Left ventricle myocardium superior (tissue), 1 donor: ENCODE measurements around the gene ENTPD6. TPM values are rescaled to one million over a fixed set of nuclear protein-coding genes. Genes with fewer than 3 reads are reported as not detected.
A peak's percentile ranks its signal among the peaks of the same experiment; 100 is the strongest.

Experiments
- ATAC-seq: fragments of 200-7000 bp; cut with Tn5 transposase; one replicate; pipeline ENCODE4 v1.9.1; 2020; ENCODE audit warnings: mild to moderate bottlenecking, moderate library complexity
- DNase-seq: peaks from one replicate; pipeline ENCODE4 v3.0.0-alpha.2; 2020
- intact Hi-C: fragments of 100-400 bp; cut with micrococcal nuclease; formaldehyde crosslinking; loops from one replicate; pipeline ENCODE4 v1.11.0; 2022
- total RNA-seq: library from RNA; stranded (reverse); fragmentation: NEBNext Ultra II Directional; extraction: Animal tissue kit (Norgen Biotek cat#: 25700); gene quantifications from one replicate; pipeline ENCODE4 v1.2.1, GENCODE V29; 2021
- donor health status: DM: no; HTN: yes; CAD: no; lungs with severe emphysema.

Gene ENTPD6
- total RNA-seq, 1 donor from 2014 or later = 130 TPM

GRCh38 chr20:25204550-25205276 lies 9.2 kb downstream of the ENTPD6 start:
- ATAC-seq (peak; percentile 24), DNase-seq (no peak)
- intact Hi-C loops = no loop called here

- intact Hi-C loops = no loop called here
- no peak for DNase-seq
- ATAC-seq = peak; percentile 58
Measured at GRCh38 chr20:25205277-25206062, 10.0 kb downstream of the ENTPD6 start.

- intact Hi-C loops = no loop called here
- ATAC-seq = peak; percentile 9
- DNase-seq = no peak
Measured at GRCh38 chr20:25206063-25206403, 10.5 kb downstream of the ENTPD6 start.

GRCh38 chr20:25206548-25206947 lies 11.0 kb downstream of the ENTPD6 start:
- DNase-seq (no peak), ATAC-seq (no peak)
- intact Hi-C loops = no loop called here

- DNase-seq (no peak), ATAC-seq (no peak)
- intact Hi-C loops = no loop called here
Measured at GRCh38 chr20:25207149-25207959, 11.8 kb downstream of the ENTPD6 start.

DNA sequence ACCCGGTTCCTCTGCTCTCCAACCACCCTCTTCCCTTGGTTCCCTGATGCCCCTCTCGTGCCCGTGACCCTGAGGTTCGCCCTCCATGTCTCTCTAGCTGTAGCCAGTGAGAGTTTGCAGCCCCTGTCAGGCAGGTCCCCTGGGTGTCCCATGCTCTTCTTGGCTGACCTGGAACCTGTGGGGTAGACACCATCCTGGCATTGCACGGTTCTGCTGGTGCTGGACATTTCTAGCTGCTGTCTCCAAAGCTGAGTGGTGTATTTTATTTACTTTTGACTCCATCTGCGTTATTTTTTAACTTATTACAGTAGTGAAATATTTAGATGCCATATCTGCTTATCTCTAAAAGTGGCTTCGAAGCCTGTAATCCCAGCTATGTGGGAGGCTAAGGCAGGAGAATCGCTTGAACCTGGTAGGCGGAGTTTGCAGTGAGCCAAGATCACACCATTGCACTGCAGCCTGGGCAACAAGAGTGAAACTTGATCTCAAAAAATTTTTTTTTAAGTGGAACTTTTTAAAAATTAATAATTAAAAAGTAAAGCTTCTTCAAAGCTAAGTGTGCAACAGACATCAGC lies 12.5 kb downstream of the ENTPD6 start:
- intact Hi-C loops = no loop called here
- DNase-seq (no peak), ATAC-seq (no peak)

GRCh38 chr20:25209400-25209799 lies 13.9 kb downstream of the ENTPD6 start:
- DNase-seq = no peak
- no peak for ATAC-seq
- intact Hi-C loops = no loop called here

DNA sequence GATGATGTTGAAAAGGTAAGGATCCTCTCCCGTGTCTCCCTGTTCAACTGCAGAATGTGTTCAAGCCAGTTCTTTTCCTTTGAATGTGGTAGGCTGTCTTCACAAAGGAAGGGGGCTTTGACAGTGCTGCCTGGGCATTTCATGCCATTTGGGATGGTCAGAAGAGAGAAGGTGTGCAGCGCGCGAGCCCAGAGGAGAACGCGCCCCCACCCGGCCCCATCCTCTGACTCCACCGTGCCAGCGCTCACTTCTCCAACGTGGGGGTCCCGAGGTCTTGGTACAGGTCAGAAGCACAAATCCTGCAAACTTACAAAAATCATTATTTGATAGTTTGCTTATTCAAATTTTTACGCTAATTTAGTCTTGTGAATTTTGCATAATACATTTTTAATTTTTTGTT lies 14.4 kb downstream of the ENTPD6 start:
- intact Hi-C loops = no loop called here
- DNase-seq (no peak), ATAC-seq (no peak)

DNA sequence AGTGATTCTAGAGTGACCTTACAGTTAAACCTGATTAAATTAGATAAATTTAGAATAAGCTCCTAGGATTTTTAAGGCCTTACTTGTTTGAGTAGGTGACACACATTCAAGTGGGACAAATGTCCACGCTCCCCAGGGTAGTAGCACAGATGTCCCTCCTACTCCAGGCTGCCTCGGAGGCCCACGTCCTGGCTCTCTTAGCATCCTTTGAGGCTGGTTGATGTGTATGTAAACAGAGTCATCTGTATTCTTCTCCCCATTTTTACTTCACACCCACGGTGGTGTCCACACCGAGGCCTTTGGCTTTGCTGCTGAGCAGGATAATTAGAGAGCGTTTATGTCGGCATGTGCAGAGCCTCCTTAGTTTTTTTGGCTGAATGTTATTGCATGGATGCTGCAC lies 15.8 kb downstream of the ENTPD6 start:
- intact Hi-C loops = no loop called here
- DNase-seq = no peak
- no peak for ATAC-seq

- intact Hi-C loops = no loop called here
- ATAC-seq = no peak
- DNase-seq = no peak
Measured at GRCh38 chr20:25212242-25212641, 16.7 kb downstream of the ENTPD6 start.

GRCh38 chr20:25213566-25214425 lies 18.3 kb downstream of the ENTPD6 start:
- intact Hi-C loops = no loop called here
- DNase-seq (no peak), ATAC-seq (no peak)

DNA sequence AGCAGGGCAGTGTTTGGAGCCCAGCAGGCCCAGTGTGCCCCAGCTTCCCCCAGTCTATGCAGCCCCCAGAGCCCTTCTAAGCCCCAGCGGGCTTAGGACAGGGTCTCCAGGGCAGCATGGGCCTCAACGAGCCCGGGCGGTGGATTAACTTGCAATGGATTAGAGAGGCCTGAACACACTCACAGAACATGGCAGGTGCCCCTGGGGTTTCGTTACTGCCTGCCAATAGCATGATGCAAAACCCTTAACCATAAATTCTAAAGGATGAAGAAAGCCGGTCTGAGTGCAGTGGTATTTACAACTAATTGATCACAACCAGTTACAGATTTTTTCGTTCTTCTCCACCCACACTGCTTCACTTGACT lies 18.9 kb downstream of the ENTPD6 start:
- DNase-seq (no peak), ATAC-seq (no peak)
- intact Hi-C loops = no loop called here

DNA sequence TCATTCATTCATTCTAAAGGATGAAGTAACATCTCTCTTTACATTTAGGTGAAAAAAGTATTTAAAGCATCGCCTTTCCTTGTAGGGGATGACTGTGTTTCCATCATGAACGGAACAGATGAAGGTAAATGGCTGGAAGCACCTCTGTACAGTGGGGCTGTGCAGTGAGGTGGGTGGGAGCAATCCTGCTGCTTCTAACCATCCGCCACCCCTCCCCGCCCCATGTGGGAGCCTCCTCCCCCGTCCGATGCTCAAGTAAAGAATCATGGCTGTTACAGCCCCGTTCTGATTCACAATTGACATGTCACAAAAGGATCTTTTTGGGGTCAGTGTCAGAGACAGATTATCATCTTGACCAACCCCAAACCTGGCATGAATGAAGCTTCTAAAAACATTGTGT lies 19.3 kb downstream of the ENTPD6 start:
- ATAC-seq = no peak
- DNase-seq = no peak
- intact Hi-C loops = no loop called here

DNA sequence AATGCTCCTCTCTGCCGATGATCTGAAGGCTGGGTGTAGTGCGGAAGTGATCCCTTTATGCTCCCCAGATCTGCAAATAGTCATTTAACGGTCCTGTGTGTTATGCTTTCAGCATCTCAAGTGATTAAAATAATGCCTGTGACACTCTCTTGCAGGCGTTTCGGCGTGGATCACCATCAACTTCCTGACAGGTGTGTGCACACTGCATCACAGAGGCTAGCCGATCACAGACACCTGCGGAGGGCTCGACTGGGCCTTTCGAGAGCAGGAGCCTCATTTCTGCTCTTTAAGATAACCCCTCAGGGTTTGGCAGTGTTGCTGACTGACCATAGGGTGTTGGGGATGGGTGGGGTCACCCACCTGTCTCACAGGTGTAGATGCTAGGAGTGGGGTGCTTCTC lies 20.0 kb downstream of the ENTPD6 start:
- no peak for DNase-seq
- intact Hi-C loops = no loop called here
- ATAC-seq = no peak

DNA sequence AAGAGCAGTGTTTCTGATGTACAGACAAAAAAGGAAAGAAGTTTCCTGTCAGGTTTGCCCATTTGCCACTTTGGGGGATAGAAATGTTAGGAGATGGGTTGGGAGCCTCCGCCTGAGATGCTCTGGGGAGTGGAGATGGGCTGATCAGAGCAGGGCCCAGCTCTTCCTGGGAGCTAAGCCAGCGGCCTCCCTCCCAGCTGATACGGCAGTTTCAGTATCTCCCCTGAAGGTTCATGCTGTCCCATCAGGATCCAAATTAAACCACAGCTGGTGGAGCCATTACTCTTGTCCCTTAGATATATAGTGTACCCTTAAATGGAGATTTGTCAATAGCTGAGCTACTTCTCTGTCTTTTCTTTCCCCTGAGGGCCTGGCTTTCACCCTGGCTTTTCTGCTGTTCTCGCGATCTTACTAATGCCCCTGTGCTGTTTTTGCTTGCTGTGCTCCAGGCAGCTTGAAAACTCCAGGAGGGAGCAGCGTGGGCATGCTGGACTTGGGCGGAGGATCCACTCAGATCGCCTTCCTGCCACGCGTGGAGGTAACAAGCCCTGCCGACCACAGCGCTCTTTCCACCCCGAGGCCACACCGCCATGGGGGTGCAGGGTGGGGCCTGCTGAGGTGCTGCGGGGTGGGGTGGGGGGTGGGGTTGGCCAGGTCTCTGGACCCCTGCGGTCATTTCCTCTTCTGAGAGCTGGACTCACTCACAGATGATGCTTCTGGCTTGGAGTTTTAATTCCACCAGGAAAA lies 20.9 kb downstream of the ENTPD6 start:
- intact Hi-C loops = no loop called here
- ATAC-seq = peak; percentile 74
- DNase-seq = peak; percentile 71

DNA sequence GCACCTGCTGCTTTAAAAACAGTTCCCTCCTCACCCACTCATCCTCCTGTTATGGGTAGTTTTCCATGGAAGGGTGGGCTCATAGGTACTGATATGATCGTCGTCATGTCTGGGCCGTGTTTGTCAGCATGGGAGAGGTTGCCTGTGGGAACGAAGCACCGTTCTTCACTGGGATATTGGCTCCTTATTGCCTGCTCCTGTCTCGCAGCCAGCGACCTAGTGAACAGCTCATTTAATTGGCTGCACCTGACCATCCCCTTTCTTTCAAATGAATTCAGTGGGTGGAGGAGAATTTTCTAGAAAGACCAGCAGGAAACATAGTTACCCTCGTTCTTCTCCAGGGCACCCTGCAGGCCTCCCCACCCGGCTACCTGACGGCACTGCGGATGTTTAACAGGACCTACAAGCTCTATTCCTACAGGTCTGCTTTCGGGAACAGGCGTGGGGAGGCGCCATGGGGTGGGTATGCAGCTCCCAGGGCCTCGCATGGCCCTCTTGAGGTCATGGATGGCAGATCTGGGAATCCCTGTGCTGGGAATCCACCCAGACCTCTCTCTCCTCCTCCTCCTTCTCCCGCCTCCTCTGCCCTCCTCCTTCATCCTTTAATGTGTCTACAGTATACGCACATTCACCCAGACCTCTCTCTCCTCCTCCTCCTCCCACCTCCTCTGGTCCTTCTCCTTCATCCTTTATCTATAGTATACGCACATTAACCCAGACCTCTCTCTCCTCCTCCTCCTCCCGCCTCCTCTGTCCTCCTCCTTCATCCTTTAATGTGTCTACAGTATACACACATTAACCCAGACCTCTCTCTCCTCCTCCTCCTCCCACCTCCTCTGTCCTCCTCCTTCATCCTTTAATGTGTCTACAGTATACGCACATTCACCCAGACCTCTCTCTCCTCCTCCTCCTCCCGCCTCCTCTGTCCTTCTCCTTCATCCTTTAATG lies 21.9 kb downstream of the ENTPD6 start:
- ATAC-seq = no peak
- no peak for DNase-seq
- intact Hi-C loops = no loop called here

- ATAC-seq (no peak), DNase-seq (no peak)
- intact Hi-C loops = no loop called here
Measured at GRCh38 chr20:25218109-25218486, 22.6 kb downstream of the ENTPD6 start.
